ENCODE measurements around the gene CHST7. TPM values are rescaled to one million over a fixed set of nuclear protein-coding genes. Genes with fewer than 3 reads are reported as not detected.

The CHST7 gene
- total RNA-seq, 1 experiment from 2014 or later = 17.1 TPM

DNA sequence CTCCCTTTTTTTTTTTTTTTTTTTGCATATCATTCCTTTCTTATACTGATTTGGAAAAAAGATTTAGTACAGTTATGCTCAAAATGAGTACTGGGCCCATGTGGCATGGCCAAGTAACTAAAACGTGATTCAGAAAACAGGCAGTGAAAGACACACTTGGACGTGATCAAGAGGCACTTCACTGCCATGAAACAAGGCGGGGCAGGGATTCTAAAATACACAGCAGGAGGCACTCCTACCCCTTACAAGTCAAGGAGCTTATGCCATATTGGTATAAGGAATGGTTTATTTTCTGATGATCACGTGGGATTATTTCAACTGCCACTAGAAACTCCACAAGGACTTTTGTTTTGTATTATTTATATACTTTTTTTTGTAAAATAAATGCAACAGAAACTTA, 72.0 kb downstream of the CHST7 start:
- Histone ChIP-seq H3K9ac (ENCODE audit: extremely low read depth, insufficient read length, low read length) (no peak overlapping the region), H3K18ac (ENCODE audit: insufficient read length, low read depth, low read length) (no peak overlapping the region), H3K27me3 (ENCODE audit: insufficient read depth, low read length) (no peaks in the 10 kb centered on the region; the same call in 1 of the 2 replicates), H4K5ac (ENCODE audit: insufficient read length, low read depth, low read length) (no peak overlapping the region), H3K23me2 (ENCODE audit: insufficient read length, low read depth, low read length, poor library complexity, severe bottlenecking) (no peaks in the 10 kb centered on the region), H3K79me2 (ENCODE audit: insufficient read depth, low read length) (no peaks in the 10 kb centered on the region), H4K8ac (replicated peaks; ENCODE audit: insufficient read length, low read depth, low read length) (no peak overlapping the region), H3K4me2 (ENCODE audit: insufficient read depth, insufficient read length, low read length) (no peak overlapping the region), H2AFZ (ENCODE audit: low read length) (no peak overlapping the region), H4K91ac (ENCODE audit: insufficient read length, low read depth, low read length) (no peak overlapping the region), H2BK12ac (ENCODE audit: insufficient read length, low read depth, low read length) (no peak overlapping the region), H3K79me1 (ENCODE audit: insufficient read depth, low read depth, low read length, poor library complexity, severe bottlenecking) (no peaks in the 10 kb centered on the region), H2AK5ac (ENCODE audit: insufficient read length, low read length) (no peak overlapping the region), H3T11ph (ENCODE audit: low read length) (no peak overlapping the region), H3K14ac (ENCODE audit: insufficient read depth, low read length) (no peak overlapping the region), H2BK5ac (ENCODE audit: insufficient read length, low read length) (no peak overlapping the region), H3K4ac (ENCODE audit: low read depth, low read length) (no peak overlapping the region), H3K23ac (ENCODE audit: insufficient read length, low read depth, low read length) (no peak overlapping the region), H2BK15ac (ENCODE audit: low read depth, low read length) (no peak overlapping the region), H3K27ac (ENCODE audit: insufficient read length, low read depth, low read length) (no peak overlapping the region), H3K4me1 (ENCODE audit: insufficient read depth, low read length) (peaks cover 5% of the 10 kb centered on the region; the same call in 1 of the 2 replicates), H3K9me3 (ENCODE audit: control insufficient read depth, low read depth, low read length) (peaks cover 20% of the 10 kb centered on the region), H2BK20ac (ENCODE audit: low read depth, low read length, poor library complexity, severe bottlenecking) (no peak overlapping the region), H3K56ac (ENCODE audit: insufficient read length, low read depth, low read length) (no peak overlapping the region), H2BK120ac (ENCODE audit: low read depth, low read length, poor library complexity, severe bottlenecking) (no peak overlapping the region), H4K20me1 (ENCODE audit: control insufficient read depth, insufficient read depth, insufficient read length) (no peaks in the 10 kb centered on the region)
- H3K36me3 Mint-ChIP-seq (ENCODE audit: insufficient read depth in 1 of 3, low read depth in 3 of 3) = peaks cover 11 to 44% (median 27%) of the 10 kb centered on the region in 3 experiments
- peaks cover 35 to 38% of the 10 kb centered on the region in 2 experiments for H3K4me1 Mint-ChIP-seq
- no peaks in the 10 kb centered on the region for H3K27me3 Mint-ChIP-seq (ENCODE audit: low read depth)
- no CpG with 5 or more reads among the region's 4 CpGs for WGBS (ENCODE audit: extremely low coverage, insufficient read length, low lambda C conversion rate)
- peaks cover 73 to 75% of the 10 kb centered on the region in 2 experiments for H3K9me3 Mint-ChIP-seq
- no peak overlapping the region for H3K4me3 Mint-ChIP-seq
- H3K27ac Mint-ChIP-seq = no peak overlapping the region
- TF ChIP-seq CTCF (conservative IDR thresholded peaks at IDR 0.05) = no peak
- no peak for DNase-seq

Data from H9 (cell line).